KG1 (cell line): ENCODE results near the gene SERPINE1.
"Not testable (repeated sequence)": the region's sequence is repeated elsewhere in the genome, so short reads cannot be mapped to it uniquely, and the experiment has no call there.

Source experiments
- DNase-seq: peaks from one replicate; lab custom pipeline; 2025; lab: John Stamatoyannopoulos, UW

The SERPINE1 gene

DNA sequence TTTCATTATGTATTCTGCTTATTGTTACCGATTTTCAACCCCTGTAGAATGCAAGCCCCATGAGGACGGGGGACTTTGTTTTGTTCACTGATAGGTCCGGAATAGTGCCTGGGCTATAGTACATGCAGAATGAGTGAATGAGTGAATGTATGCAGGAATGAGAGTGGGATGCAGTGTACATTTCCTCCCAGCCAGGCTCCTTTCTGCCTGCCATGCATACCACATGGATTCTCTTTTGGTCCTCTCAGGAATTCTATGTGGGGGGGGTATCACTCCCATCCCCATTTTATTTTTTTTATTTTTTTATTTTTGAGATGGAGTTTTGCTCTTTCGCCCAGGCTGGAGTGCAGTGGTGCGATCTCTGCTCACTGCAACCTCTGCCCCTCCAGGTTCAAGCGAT lies 24.9 kb upstream of the SERPINE1 start:
- no peak for DNase-seq

DNA sequence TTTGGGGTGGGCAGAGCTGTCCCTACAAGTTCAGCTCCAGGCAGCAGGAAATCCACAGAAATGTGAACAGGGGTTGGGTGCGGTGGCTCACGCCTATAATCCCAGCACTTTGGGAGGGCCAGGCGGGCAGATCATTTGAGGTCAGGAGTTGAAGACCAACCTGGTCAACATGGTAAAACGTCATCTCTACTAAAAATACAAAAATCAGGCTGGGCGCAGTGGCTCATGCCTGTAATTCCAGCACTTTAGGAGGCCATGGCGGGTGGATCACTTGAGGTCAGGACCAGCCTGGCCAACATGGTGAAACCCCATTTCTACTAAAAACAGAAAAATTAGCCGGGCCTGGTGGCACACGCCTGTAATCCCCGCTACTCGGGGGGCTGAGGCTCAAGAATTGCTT lies 23.2 kb upstream of the SERPINE1 start:
- DNase-seq, result not testable (repeated sequence)

GRCh38 chr7:101104193-101104713 lies 22.7 kb upstream of the SERPINE1 start:
- DNase-seq, result no peak

GRCh38 chr7:101104799-101105198 lies 22.1 kb upstream of the SERPINE1 start:
- DNase-seq, result no peak

- not testable (repeated sequence) for DNase-seq
These were observed 21.7 kb upstream of the SERPINE1 start for GRCh38 chr7:101105248-101105647.

GRCh38 chr7:101106386-101106785 lies 20.5 kb upstream of the SERPINE1 start:
- DNase-seq, result no peak

DNA sequence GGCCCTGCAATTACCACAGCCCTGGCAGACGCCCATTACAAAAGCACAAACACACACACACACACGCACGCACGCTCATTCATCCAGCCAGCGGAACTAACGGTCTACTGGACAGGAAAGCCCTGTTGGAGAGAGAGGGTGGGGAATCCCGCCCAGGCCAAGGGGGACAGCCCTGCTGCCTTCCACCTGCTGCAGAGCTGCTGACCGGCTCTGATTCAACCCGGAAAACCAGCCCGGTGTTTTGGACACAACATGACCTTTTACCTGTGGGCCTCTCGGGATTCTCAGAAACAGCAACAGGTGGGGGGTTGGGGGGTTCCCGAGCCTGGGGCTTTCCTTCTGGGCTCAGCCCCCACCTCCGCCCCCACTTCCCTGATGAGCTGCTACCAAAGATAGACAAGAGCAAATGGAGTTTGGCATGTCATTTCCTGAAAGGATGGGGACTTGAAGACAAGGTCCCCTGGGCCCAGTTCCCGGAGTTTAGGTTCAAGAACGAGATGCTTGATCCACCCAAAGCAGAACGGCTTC lies 18.5 kb upstream of the SERPINE1 start:
- no peak for DNase-seq

DNA sequence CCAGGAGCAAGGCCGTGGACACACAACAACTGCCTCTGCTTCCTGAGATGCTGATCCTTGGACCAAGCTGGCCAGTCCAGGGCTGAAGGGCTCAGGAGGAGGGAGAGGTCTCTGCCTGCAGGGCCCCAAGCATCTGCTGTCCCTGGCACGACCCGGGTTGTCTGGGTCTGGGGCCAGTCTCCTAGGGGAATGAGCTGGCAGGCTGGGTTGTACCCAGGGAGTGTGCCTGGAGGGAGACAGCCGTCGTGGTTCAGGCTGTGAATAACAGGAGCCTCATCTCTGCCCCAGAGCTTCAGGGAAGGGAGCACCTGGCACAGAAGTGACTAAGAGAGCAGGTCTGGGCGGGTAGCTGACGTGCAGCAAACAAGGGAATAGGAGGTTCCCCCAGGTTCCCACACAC lies 17.9 kb upstream of the SERPINE1 start:
- DNase-seq, result no peak

DNA sequence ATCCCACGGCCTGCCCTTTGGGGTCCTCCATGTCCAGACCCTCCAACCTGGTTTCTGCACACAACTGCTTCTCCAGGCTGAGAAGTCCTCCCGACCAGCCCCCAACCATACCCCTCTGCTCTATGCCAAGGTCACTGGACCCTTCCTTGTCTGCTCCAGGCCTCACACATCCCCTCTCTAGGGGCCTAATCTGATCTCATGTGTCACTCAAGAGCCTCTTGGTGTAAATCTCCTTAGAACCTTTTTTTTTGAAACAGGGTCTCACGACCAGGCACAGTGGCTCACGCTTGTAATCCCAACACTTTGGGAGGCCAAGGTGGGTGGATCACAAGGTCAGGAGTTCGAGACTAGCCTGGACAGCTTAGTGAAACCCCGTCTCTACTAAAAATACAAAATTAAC lies 17.5 kb upstream of the SERPINE1 start:
- no peak for DNase-seq

GRCh38 chr7:101111261-101111660 lies 15.6 kb upstream of the SERPINE1 start:
- DNase-seq, result no peak

- DNase-seq, result no peak
These were observed 14.7 kb upstream of the SERPINE1 start for GRCh38 chr7:101112233-101112632.

DNA sequence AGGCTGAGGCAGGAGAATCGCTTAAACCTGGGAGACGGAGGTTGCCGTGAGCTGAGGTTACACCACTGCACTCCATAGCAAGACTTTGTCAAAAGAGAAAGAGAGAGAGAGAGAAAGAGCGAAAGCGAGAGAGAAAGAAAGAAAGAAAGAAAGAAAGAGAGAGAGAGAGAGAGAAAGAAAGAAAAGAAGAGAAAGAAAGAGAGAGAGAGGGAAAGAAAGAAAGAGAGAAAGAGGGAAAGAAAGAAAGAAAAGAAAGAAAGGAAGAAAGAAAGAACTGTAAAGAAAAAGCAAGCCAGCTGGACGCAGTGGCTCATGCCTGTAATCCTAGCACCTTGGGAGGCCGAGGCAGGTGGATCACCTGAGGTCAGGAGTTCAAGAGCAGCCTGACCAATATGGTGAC lies 13.8 kb upstream of the SERPINE1 start:
- DNase-seq, result not testable (repeated sequence)

DNA sequence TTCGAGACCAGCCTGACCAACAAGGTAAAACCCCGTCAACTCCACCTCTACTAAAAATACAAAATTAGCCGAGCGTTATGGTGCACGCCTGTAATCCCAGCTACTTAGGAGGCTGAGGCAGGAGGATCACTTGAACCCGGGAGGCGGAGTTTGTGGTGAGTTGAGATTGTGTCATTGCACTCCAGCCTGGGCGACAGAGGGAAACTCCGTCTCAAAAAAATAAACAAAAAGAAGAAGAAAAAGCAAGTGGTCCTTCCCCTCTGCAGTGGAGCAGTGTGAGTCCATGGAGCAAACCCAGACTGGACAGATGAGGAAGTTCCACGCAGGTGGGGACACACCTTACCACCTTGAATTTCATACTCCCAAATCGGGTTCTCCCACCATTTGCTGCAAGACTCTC lies 13.1 kb upstream of the SERPINE1 start:
- DNase-seq, result no peak

GRCh38 chr7:101114492-101114891 lies 12.4 kb upstream of the SERPINE1 start:
- no peak for DNase-seq

GRCh38 chr7:101115215-101115614 lies 11.7 kb upstream of the SERPINE1 start:
- DNase-seq, result no peak

DNA sequence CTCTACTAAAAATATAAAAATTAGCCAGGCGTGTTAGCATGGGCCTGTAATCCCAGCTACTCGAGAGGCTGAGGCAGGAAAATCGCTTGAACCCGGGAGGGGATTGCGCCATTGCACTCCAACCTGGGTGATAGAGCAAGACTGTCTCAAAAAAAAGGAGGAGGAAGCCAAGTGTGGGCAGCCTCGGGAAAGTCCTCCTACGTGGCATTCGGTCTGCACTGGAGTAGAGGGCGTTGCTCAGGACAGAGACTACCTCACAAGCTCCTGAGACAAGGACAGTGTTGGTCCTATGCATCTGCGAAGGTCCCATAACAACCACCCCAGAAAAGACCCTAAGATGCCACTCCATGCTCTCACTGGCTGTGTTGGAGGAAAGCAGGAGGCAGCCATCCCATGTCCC lies 10.0 kb upstream of the SERPINE1 start:
- DNase-seq, result no peak

DNA sequence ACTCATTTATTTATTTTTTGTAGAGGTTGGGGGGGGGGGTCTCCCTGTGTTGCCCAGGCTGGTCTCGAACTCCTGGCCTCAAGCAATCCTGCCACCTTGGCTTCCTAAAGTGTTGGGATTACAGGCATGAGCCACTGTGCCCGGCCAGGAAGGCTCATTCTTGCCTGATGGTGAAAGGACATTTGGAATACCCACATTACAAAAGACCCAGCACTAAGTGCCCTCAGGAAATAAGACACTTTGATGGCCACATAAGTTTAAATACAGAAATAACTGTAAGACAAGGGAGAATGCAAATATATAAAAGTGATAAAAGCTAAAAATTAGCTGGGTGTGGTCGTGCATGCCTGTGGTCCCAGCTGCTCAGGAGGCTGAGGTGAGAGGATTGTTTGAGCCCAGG lies 8.0 kb upstream of the SERPINE1 start:
- no peak for DNase-seq

DNA sequence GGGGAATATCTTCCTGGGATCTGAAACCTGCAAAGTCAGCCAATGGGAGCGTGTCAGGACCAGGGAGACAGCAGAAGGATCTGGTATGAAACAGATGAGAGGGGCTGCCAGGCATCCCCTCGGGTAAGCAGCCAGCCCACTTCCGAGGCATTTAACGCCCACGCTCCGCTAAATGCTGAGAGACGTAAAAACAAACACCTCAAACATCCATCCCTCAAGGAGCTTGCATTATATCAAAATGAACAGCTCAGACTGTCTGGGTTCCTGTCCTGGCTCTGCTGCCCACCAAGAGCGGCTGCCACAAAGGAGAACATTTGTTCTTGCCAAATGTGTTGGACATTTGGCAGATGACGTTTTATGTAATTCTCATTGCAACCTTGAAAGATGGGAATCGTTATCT lies 7.0 kb upstream of the SERPINE1 start:
- no peak for DNase-seq

DNA sequence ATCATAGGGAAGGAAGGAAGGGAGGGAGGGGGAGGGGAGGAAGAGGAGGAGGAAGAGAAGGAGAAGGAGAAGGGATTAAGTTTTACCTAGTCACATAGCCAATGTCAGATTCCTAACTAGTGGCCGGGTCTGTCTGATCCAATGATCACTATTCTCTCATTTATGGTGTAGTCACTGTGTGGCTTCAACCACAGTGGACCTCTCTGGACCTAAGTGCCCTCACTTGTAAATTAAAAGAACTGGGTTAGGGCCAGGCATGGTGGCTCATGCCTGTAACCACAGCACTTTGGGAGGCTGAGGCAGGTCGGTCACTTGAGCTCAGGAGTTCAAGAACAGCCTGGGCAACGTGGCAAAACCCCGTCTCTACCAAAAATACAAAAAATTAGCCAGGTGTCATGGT lies 6.6 kb upstream of the SERPINE1 start:
- no peak for DNase-seq

GRCh38 chr7:101121631-101121990 lies 5.3 kb upstream of the SERPINE1 start:
- not testable (repeated sequence) for DNase-seq

- no peak for DNase-seq
These were observed 4.6 kb upstream of the SERPINE1 start for GRCh38 chr7:101121991-101122932.

DNA sequence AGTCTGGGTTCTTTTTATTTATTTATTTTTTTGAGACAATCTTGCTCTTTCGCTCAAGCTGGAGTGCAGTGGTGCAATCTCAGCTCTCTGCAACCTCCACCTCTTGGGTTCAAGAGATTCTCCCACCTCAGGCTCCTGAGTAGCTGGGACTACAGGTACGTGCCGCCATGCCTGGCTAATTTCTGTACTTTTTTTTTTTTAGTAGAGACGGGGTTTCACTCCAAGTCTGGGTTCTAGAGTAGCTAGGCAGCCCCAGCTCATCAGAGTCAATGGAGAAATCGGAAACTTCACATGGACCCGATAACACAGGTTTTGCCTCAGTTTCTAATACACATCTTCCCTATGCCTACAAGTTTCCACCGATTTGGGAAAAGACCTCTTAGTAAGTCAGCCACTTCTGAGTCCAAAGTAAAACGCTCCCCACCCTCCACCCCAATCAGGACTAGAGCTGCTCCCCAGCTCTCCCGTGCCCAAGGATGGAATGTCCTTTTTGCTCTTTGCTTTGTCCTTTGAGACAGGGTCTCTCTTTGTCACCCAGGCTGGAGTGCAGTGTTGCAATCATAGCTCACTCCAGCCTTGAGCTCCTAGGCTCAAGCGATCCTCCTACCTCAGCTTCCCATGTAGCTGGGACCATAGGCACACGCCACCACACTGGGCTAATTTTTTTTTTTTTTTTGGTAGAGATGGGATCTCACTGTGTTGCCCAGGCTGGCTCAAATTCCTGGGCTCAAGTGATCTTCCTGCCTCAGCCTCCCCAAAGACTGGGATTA lies 3.8 kb upstream of the SERPINE1 start:
- no peak for DNase-seq

GRCh38 chr7:101123703-101124068 lies 3.2 kb upstream of the SERPINE1 start:
- DNase-seq, result no peak
